ENCODE data around the gene TAGLN3. TPM values are rescaled to one million over a fixed set of nuclear protein-coding genes. Genes with fewer than 3 reads are reported as not detected.

The TAGLN3 gene
- total RNA-seq, 1 experiment from 2014 or later: 0.37 TPM

- intact Hi-C loops (cut with micrococcal nuclease; ENCODE audit: unreplicated experiment): no loop called here
These were observed 48.5 kb downstream of the TAGLN3 start for GRCh38 chr3:112047264-112047663.

GRCh38 chr3:112048911-112049310, 50.2 kb downstream of the TAGLN3 start:
- no peaks in the 10 kb centered on the region for H3K27me3 ChIP-seq (replicated peaks; ENCODE audit: insufficient read depth, low read depth, low read length, poor library complexity)
- no peaks in the 10 kb centered on the region for H3K9me3 ChIP-seq (ENCODE audit: low read depth, low read length, poor library complexity, severe bottlenecking)
- no peaks in the 10 kb centered on the region for H3K4me1 ChIP-seq (ENCODE audit: insufficient read depth, low read length, poor library complexity, severe bottlenecking)
- DNase-seq (ENCODE audit: low spot score): no peak
- H3K4me3 ChIP-seq (ENCODE audit: low read depth, low read length, poor library complexity, severe bottlenecking): no peak overlapping the region
- CTCF ChIA-PET: no interaction called here
- no TSS peak for BruUV-seq (replicated peaks)
- TF ChIP-seq EZH2 (IDR thresholded peaks at IDR 0.05; ENCODE audit: borderline replicate concordance, low read depth, low read length, poor library complexity, severe bottlenecking): no peak
- no peak for TF ChIP-seq CTCF (conservative IDR thresholded peaks at IDR 0.05; ENCODE audit: low read depth, low read length)
- POLR2A ChIA-PET (ENCODE audit: low non-redundant PET): no interaction called here
- H3K27ac ChIP-seq (ENCODE audit: low read depth, low read length, poor library complexity, severe bottlenecking): no peak overlapping the region
- intact Hi-C loops (cut with micrococcal nuclease; ENCODE audit: unreplicated experiment): no loop called here
- H3K36me3 ChIP-seq (ENCODE audit: insufficient read depth, low read length, poor library complexity, severe bottlenecking): no peaks in the 10 kb centered on the region

More at GRCh38 chr3:112047264-112047663, 48.5 kb downstream of the TAGLN3 start:
- BruUV-seq (replicated peaks): no TSS peak
- H3K9me3 ChIP-seq (ENCODE audit: low read depth, low read length, poor library complexity, severe bottlenecking): no peaks in the 10 kb centered on the region
- TF ChIP-seq EZH2 (IDR thresholded peaks at IDR 0.05; ENCODE audit: borderline replicate concordance, low read depth, low read length, poor library complexity, severe bottlenecking) (no peak), CTCF (conservative IDR thresholded peaks at IDR 0.05; ENCODE audit: low read depth, low read length) (no peak)
- H3K27ac ChIP-seq (ENCODE audit: low read depth, low read length, poor library complexity, severe bottlenecking): no peak overlapping the region
- POLR2A ChIA-PET (ENCODE audit: low non-redundant PET): no interaction called here
- DNase-seq (ENCODE audit: low spot score): no peak
- H3K4me1 ChIP-seq (ENCODE audit: insufficient read depth, low read length, poor library complexity, severe bottlenecking): no peaks in the 10 kb centered on the region
- H3K36me3 ChIP-seq (ENCODE audit: insufficient read depth, low read length, poor library complexity, severe bottlenecking): no peaks in the 10 kb centered on the region
- no peak overlapping the region for H3K4me3 ChIP-seq (ENCODE audit: low read depth, low read length, poor library complexity, severe bottlenecking)
- no peaks in the 10 kb centered on the region for H3K27me3 ChIP-seq (replicated peaks; ENCODE audit: insufficient read depth, low read depth, low read length, poor library complexity)
- CTCF ChIA-PET: no interaction called here

GRCh38 chr3:112053229-112053628, 54.5 kb downstream of the TAGLN3 start:
- Histone ChIP-seq H3K27ac (ENCODE audit: low read depth, low read length, poor library complexity, severe bottlenecking) (no peak overlapping the region), H3K4me1 (ENCODE audit: insufficient read depth, low read length, poor library complexity, severe bottlenecking) (no peaks in the 10 kb centered on the region), H3K36me3 (ENCODE audit: insufficient read depth, low read length, poor library complexity, severe bottlenecking) (no peaks in the 10 kb centered on the region), H3K9me3 (ENCODE audit: low read depth, low read length, poor library complexity, severe bottlenecking) (no peaks in the 10 kb centered on the region), H3K4me3 (ENCODE audit: low read depth, low read length, poor library complexity, severe bottlenecking) (no peak overlapping the region), H3K27me3 (replicated peaks; ENCODE audit: insufficient read depth, low read depth, low read length, poor library complexity) (no peaks in the 10 kb centered on the region)
- POLR2A ChIA-PET (ENCODE audit: low non-redundant PET): no interaction called here
- TF ChIP-seq CTCF (conservative IDR thresholded peaks at IDR 0.05; ENCODE audit: low read depth, low read length): no peak
- TF ChIP-seq EZH2 (IDR thresholded peaks at IDR 0.05; ENCODE audit: borderline replicate concordance, low read depth, low read length, poor library complexity, severe bottlenecking): no peak
- BruUV-seq (replicated peaks): no TSS peak
- CTCF ChIA-PET: no interaction called here
- no peak for DNase-seq (ENCODE audit: low spot score)
- intact Hi-C loops (cut with micrococcal nuclease; ENCODE audit: unreplicated experiment): no loop called here
